Calu3 (cell line): ENCODE results near the gene FMR1NB. TPM values are rescaled to one million over a fixed set of nuclear protein-coding genes. Genes with fewer than 3 reads are reported as not detected.

Experiments
- BruUV-seq: library from RNA; stranded (reverse); fragments of 400-500 nt; replicated peaks from 2 replicates; lab custom pipeline; 2021; lab: Mats Ljungman, UMichigan
- CTCF ChIA-PET: fragments of 300-600 bp; sonication (Branson Sonifier 250); formaldehyde crosslinking; loops from one replicate; lab custom pipeline; 2022; ENCODE audit warnings: antibody characterized with exemption; lab: Charles Lee
- DNase-seq: peaks from one replicate; pipeline ENCODE4 v3.0.0; 2022
- H3K27ac Mint-ChIP-seq: one replicate; pipeline ENCODE4 v1.8.0; 2022; ENCODE audit warnings: mixed read lengths; ENCODE audit not compliant: unreplicated experiment
- H3K27me3 Mint-ChIP-seq: one replicate; pipeline ENCODE4 v1.8.0; 2022; ENCODE audit warnings: mixed read lengths; ENCODE audit not compliant: unreplicated experiment
- H3K36me3 Mint-ChIP-seq: one replicate; pipeline ENCODE4 v1.8.0; 2022; ENCODE audit warnings: mild to moderate bottlenecking, moderate library complexity, mixed read lengths; ENCODE audit not compliant: insufficient read depth, unreplicated experiment
- H3K4me1 Mint-ChIP-seq: one replicate; pipeline ENCODE4 v1.8.0; 2022; ENCODE audit warnings: mild to moderate bottlenecking, low read depth, mixed read lengths; ENCODE audit not compliant: unreplicated experiment
- H3K4me3 Mint-ChIP-seq: one replicate; pipeline ENCODE4 v1.8.0; 2022; ENCODE audit warnings: mild to moderate bottlenecking, low read depth, moderate library complexity, mixed read lengths; ENCODE audit not compliant: unreplicated experiment
- H3K9me3 Mint-ChIP-seq: one replicate; pipeline ENCODE4 v1.8.0; 2022; ENCODE audit warnings: low read depth, mixed read lengths; ENCODE audit not compliant: unreplicated experiment
- CTCF ChIP-seq: fragments of 200-600 bp; IDR thresholded peaks from one replicate; pipeline ENCODE4 v1.8.0; 2022; ENCODE audit warnings: antibody characterized with exemption; ENCODE audit not compliant: unreplicated experiment
- intact Hi-C: fragments of 100-400 bp; cut with micrococcal nuclease; formaldehyde crosslinking; loops from one replicate; pipeline ENCODE4 v1.10.0; 2022; ENCODE audit not compliant: unreplicated experiment
- total RNA-seq: library from RNA; stranded (reverse); gene quantifications from 2 replicates; pipeline ENCODE4 v1.2.3, GENCODE V29; 2022

Gene FMR1NB
- total RNA-seq, 1 experiment from 2014 or later = not detected

GRCh38 chrX:147960722-147961121 lies 20.4 kb upstream of the FMR1NB start:
- BruUV-seq = no TSS peak
- no peak overlapping the region for H3K4me3 Mint-ChIP-seq
- TF ChIP-seq CTCF = no peak
- no peak overlapping the region for H3K27ac Mint-ChIP-seq
- intact Hi-C loops = no loop called here
- peaks cover 10% of the 10 kb centered on the region for H3K9me3 Mint-ChIP-seq
- H3K4me1 Mint-ChIP-seq = no peaks in the 10 kb centered on the region
- CTCF ChIA-PET = no interaction called here
- DNase-seq = no peak
- no peaks in the 10 kb centered on the region for H3K27me3 Mint-ChIP-seq
- no peaks in the 10 kb centered on the region for H3K36me3 Mint-ChIP-seq

GRCh38 chrX:147962476-147962875 lies 18.7 kb upstream of the FMR1NB start:
- Mint-ChIP-seq H3K4me1 (no peaks in the 10 kb centered on the region), H3K9me3 (peaks cover 13% of the 10 kb centered on the region), H3K27me3 (no peaks in the 10 kb centered on the region), H3K27ac (no peak overlapping the region), H3K36me3 (no peaks in the 10 kb centered on the region), H3K4me3 (no peak overlapping the region)
- CTCF ChIA-PET = no interaction called here
- intact Hi-C loops = no loop called here
- no peak for TF ChIP-seq CTCF
- no TSS peak for BruUV-seq
- no peak for DNase-seq

- H3K4me1 Mint-ChIP-seq = no peaks in the 10 kb centered on the region
- no peak for DNase-seq
- H3K36me3 Mint-ChIP-seq = no peaks in the 10 kb centered on the region
- H3K4me3 Mint-ChIP-seq = no peak overlapping the region
- CTCF ChIA-PET = no interaction called here
- peaks cover 5% of the 10 kb centered on the region for H3K9me3 Mint-ChIP-seq
- no TSS peak for BruUV-seq
- TF ChIP-seq CTCF = no peak
- intact Hi-C loops = no loop called here
- no peak overlapping the region for H3K27ac Mint-ChIP-seq
- no peaks in the 10 kb centered on the region for H3K27me3 Mint-ChIP-seq
Observed at GRCh38 chrX:147978931-147979330, 2.2 kb upstream of the FMR1NB start.

GRCh38 chrX:148020329-148020728 lies 39.2 kb downstream of the FMR1NB start:
- Mint-ChIP-seq H3K27ac (no peak overlapping the region), H3K36me3 (no peaks in the 10 kb centered on the region), H3K27me3 (no peaks in the 10 kb centered on the region), H3K4me1 (no peaks in the 10 kb centered on the region), H3K4me3 (no peak overlapping the region), H3K9me3 (peaks cover 5% of the 10 kb centered on the region)
- no TSS peak for BruUV-seq
- CTCF ChIA-PET = no interaction called here
- DNase-seq = no peak
- no peak for TF ChIP-seq CTCF
- intact Hi-C loops = no loop called here
